Lower leg skin (tissue), 4 donors: ENCODE measurements around the gene LDB3. TPM values are rescaled to one million over a fixed set of nuclear protein-coding genes. Genes with fewer than 3 reads are reported as not detected.

Experiments
- DNase-seq, 2 donors: peaks; one replicate each; pipeline ENCODE4 v3.0.0-alpha.2; 2019; ENCODE audit warnings: low spot score in 2 of 2
- H3K4me3 ChIP-seq: fragments of 200-600 bp; sonication (generic); 2 replicates; pipeline ENCODE4 v1.5.1; 2017; ENCODE audit warnings: mild to moderate bottlenecking, low read depth; ENCODE audit not compliant: poor library complexity, severe bottlenecking
- CTCF ChIP-seq, 3 donors: fragments of 450-650 bp; IDR thresholded peaks; one replicate each; pipeline ENCODE4 v1.5.1; 2016; ENCODE audit warnings: antibody characterized with exemption in 3 of 3, mild to moderate bottlenecking in 3 of 3, moderate library complexity in 2 of 3
- POLR2A ChIP-seq, 2 donors: fragments of 450-650 bp; IDR thresholded peaks; one replicate each; pipeline ENCODE4 v1.6.1; 2016 to 2017; ENCODE audit warnings: antibody characterized with exemption in 2 of 2, mild to moderate bottlenecking in 1 of 2, moderate library complexity in 1 of 2
- WGBS, 2 donors: methylation state at CpG; one replicate each; pipeline ENCODE4 v1.1.5; 2018; 5-methylcytosine and 5-hydroxymethylcytosine counted together
- intact Hi-C: fragments of 100-400 bp; cut with DNase I; formaldehyde crosslinking; loops from one replicate; pipeline ENCODE4 v1.15.0; 2023; ENCODE audit warnings: low total_unique reads
- total RNA-seq, 4 donors: library from RNA; depleted of rRNA; stranded (reverse); fragments of >200 nt; gene quantifications; one replicate each; pipeline ENCODE4 v1.1.0, GENCODE V29; 2016

The LDB3 gene
- total RNA-seq, 4 donors from 2014 or later = 0.46 to 2.9 (median 0.83) TPM

- peak overlapping the region; percentile 44 for H3K4me3 ChIP-seq
- intact Hi-C loops = no loop called here
- DNase-seq = no peak
- WGBS, 2 donors = 34 to 43% methylated on average over 9 of the region's 9 CpGs
- TF ChIP-seq POLR2A (IDR thresholded peaks at IDR 0.05) (no peak), CTCF (IDR thresholded peaks at IDR 0.05) (no peak)
These were observed 44.0 kb downstream of the LDB3 start for GRCh38 chr10:86712317-86712707.

GRCh38 chr10:86715156-86715795 lies 47.0 kb downstream of the LDB3 start:
- TF ChIP-seq POLR2A (IDR thresholded peaks at IDR 0.05) = no peak
- TF ChIP-seq CTCF (IDR thresholded peaks at IDR 0.05) = no peak
- intact Hi-C loops = no loop called here
- H3K4me3 ChIP-seq = no peak overlapping the region
- WGBS, 2 donors = 73 to 74% methylated on average over 6 of the region's 6 CpGs
- no peak for DNase-seq

GRCh38 chr10:86715836-86716235 lies 47.5 kb downstream of the LDB3 start:
- TF ChIP-seq POLR2A (IDR thresholded peaks at IDR 0.05) (no peak), CTCF (IDR thresholded peaks at IDR 0.05) (no peak)
- no peak for DNase-seq
- intact Hi-C loops = no loop called here
- H3K4me3 ChIP-seq = no peak overlapping the region
- WGBS, 2 donors = 56 to 66% methylated on average over 5 of the region's 5 CpGs

- WGBS, 2 donors = 97% methylated on average over 7 to 13 of the region's 13 CpGs
- intact Hi-C loops = no loop called here
- no peak for TF ChIP-seq POLR2A (IDR thresholded peaks at IDR 0.05)
- no peak for TF ChIP-seq CTCF (IDR thresholded peaks at IDR 0.05)
- H3K4me3 ChIP-seq = no peak overlapping the region
- DNase-seq = no peak
These were observed 48.2 kb downstream of the LDB3 start for GRCh38 chr10:86716466-86716865.

- H3K4me3 ChIP-seq = no peak overlapping the region
- no peak for TF ChIP-seq CTCF (IDR thresholded peaks at IDR 0.05)
- no peak for TF ChIP-seq POLR2A (IDR thresholded peaks at IDR 0.05)
- WGBS, 2 donors = 90 to 95% methylated on average over 8 of the region's 8 CpGs
- DNase-seq = no peak
- intact Hi-C loops = no loop called here
These were observed 50.2 kb downstream of the LDB3 start for GRCh38 chr10:86718556-86718955.

- 88 to 90% methylated on average over 5 of the region's 5 CpGs for WGBS, 2 donors
- DNase-seq = no peak
- TF ChIP-seq POLR2A (IDR thresholded peaks at IDR 0.05) = no peak
- no peak for TF ChIP-seq CTCF (IDR thresholded peaks at IDR 0.05)
- intact Hi-C loops = no loop called here
- H3K4me3 ChIP-seq = no peak overlapping the region
These were observed 52.9 kb downstream of the LDB3 start for GRCh38 chr10:86721232-86721631.
